ENCODE results near the gene ZNF438.
A peak's percentile ranks its signal among the peaks of the same experiment; 100 is the strongest.
"Not testable (repeated sequence)": the region's sequence is repeated elsewhere in the genome, so short reads cannot be mapped to it uniquely, and the experiment has no call there.

ZNF438 gene

DNA sequence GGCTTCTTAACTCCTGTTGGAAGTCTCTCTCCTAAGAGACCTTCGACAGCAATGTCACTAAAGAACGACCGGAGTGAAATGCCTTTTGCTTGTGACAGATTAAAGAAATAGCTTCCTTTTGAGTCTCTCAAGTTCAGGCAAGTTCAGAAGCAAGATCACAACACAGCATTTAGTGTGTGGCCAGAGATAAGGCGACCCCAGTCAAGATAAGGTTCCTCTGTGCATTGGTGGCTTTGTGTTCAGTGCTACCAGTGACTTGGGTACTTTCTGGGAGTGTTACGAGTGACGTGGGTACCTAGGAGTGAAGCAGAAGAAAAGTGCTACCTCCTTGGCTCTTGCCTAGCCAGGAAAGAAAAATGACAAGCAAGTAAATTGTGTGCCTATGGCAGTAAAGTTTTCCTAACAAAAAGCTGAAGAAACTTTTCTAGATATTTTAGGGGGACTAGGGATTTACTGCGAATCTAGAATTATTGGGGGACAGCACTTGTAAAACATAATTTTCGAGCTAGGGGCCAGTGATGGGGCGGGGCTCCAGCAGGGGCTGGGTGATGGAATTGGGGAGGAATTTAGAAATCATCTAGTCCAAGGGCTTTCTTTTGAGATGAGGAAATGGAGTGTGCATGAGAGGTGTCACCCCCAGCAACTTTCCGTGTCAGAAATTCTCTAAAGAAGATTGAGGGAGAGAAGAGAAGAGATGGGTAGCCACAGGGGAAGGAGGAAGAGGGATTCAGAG lies 210.2 kb downstream of the ZNF438 start:
- DNase-seq = no peak

DNA sequence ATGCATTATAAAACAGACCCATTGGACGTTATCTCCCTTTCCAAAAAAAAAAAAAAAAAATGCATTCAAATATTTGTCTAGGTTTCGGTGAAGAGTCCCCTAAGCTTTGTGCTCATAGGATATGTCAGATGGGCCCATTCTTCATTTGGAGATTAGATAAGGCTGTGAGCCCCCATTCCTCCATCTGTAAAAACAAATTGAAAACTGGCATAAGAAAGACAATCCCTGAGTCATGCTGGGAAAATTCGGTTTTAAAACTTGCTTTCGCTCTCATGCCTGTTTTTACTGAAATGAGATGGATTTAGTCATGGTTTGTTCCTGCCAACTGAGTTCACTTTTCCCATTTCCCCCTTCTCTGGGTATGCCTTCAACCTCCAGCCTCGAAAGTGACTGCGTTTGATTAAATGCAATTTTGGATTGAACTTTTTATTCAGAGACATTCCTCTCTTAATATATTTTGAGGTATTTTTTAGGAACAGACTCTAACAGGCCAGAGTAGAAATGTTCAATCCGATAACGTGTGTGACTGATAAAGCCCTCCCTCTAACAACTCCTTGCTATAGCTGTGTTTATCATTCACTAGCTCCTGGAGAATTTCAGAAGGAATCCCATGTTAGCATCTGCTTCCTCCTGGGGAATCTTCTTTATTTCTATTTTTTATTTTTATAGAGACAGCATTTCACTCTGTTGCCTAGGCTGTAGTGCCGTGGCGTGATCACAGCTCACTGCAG lies 211.2 kb downstream of the ZNF438 start:
- peak; percentile 43 for DNase-seq

DNA sequence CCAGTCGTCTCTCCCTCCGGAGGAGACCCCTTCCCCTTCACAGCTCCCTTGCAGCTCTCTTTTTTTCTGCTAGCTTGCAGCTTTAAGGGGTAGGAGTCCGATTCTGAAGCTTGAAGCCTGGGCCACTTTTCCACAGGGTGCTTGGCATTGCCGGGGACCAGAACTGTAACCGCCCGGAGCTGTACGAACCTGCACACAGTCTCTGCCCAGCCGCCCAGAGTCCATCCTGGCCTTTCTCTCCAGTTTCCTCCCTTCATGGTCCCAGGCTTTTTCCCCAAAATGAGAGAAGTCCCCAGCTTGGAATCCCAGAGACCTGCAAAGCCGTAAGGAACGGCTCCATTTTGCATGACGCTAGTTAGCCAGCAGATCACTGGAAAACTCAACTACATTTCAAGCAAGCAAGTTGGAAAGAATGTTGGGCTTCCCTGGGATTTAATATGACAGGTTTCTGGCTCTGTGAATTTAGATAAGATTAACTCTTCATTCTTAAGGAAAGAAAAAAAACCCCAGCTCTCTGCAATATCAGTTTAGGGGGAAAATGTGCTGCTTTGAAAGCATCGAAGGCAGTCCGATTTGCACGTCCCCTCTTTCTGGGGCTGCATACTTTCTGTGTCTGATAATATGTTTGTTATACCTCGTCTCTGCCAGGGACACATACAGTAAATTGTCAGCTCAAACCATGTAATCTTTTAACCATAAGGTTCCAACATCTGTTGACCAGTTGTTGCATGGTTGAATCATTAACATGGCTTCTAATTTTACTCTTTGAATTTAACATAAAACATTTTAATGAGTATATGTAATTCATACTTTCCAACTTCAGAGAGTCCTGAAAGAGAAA lies 212.1 kb downstream of the ZNF438 start:
- DNase-seq = no peak

DNA sequence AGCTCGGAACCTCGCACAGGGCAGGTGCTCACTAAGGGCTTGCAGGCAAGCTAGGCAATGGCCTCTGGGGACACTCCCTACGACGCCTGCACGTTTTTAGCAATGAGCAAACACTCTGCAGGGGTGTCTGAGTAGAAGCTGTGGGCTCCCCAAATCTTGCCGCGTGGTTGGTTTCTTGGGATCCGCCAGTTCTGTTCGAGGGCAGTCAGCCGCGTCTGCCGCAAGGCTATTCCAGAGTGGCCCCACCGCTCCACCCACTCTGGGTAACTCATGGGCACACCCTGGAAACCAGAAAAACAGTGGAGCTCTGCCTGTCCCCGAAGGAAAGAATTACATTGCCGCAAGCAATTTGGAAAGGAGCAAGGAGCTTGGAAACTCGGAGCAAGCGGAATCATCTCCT lies 212.8 kb downstream of the ZNF438 start:
- peak; percentile 76 for DNase-seq

DNA sequence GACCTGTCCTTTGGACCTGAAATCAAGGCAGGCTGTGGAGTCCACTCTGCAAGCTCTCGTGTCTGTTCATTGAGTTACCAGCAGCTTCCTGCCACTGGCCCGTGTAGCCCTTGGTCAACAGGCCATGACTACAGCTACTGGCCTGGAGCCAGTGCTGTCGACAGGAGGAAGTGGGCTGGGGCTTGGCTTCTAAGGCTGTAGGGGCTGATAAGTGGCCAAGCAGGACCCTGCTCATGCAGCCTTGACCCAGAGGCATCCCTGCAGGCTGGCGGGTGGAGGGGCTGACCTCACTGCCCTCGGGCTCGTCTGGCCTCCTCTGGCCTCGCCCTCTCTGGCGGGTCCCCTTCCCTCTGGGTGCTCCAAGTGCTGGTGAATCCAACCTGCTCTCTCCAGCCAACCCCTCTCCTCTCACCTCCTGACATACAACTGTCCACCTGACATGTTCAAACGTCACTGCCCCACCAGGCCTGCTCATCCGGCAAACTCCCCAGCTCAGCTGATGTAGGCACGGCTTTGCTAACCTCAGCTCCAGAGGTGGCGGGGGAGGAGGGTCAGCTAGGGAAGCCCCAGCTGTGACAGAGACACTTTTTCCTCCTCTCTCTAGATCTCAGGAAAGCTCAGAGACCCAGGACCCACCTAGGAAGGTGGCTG lies 213.5 kb downstream of the ZNF438 start:
- DNase-seq = peak; percentile 55

DNA sequence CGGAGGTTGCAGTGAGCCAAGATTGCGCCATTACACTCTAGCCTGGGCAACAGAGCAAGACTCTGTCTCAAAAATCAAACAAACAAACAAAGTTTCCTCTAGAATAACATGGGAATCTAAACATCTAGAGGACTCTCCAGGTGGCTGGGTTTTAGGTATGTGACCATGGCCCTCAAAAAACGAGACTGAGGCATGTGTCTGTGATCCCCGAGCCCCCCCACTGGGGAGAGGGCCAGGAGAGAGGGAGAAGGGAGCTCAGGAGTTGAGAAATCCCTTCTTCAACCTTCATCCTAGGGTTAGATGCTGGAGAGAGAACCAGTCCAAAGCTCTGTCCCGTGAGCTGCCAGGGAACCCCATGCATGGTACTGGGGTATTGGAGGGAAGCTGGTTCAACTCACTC lies 214.1 kb downstream of the ZNF438 start:
- DNase-seq = no peak

DNA sequence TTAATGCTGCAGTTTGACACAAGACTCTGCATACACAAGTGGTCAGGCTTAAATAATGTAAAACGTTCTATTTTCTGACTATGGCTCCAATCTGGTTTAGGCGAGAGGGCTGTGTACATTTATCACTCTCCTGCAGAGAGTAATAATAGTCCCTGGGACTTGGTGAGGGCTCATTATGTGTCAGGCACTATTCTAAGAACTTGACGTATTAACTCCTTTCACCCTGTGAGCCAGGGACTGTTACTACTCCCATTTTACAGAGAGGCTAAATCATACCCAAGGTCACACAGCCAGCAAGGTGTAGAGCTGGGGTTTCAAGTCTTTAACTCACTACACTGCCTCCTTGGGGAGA lies 214.9 kb downstream of the ZNF438 start:
- no peak for DNase-seq

DNA sequence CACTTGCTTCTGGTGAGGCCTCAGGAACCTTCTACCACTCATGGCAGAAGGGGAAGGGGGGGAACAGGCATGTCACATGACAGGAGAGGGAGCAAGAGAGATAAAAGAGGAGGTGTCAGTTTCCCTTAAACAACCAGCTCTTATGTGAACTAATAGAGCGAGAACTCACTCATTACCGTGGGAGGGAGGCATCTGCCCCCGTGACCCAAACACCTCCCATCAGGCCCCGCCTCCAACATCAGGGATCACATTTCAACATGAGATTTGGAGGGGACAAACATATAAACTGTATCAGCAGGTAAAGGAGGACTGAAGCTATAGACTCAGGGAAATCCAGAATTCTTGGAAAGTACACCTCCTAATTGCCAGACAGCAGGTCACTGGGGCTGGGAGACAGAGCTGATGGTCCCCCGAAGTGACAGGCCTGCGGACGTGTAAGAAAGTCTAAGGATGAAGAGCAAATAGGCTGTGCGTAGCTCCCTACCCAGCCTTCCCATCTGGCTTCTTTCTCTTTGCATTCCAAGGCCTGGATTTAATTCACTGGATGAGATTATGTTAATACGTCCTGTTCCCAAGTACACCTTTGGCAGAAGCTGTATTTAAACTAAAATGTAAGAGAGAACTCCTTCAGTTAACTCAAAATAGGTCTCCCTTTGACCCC lies 215.4 kb downstream of the ZNF438 start:
- DNase-seq = no peak

DNA sequence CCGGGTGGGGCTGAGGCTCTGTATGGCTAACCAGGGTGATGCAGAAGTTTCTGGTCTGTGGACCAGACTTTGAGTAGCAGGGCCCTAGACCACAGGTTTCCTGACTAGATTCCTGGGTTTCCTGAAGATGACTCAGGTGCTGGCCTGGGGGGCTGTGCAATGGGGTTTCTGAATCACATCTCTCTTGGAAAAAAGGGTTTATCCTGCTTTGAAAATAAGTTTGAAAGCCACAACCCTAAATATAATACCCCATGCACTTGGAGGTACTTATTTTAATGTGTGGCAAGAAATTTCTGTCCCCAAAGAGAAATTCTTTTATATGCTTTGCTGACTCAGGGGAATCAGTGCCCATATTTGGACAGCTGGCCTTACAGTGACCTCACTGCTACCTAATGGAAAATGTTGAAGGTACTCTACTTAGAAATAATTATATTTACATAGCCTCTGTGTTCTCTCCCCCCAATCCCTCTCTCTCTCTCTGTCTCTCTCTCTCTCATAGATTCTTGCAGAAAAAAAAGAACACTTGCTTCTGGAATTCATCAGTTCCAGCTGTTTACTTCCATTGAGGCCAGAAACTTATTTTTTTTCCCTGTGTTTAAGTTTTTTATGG lies 217.7 kb downstream of the ZNF438 start:
- no peak for DNase-seq

DNA sequence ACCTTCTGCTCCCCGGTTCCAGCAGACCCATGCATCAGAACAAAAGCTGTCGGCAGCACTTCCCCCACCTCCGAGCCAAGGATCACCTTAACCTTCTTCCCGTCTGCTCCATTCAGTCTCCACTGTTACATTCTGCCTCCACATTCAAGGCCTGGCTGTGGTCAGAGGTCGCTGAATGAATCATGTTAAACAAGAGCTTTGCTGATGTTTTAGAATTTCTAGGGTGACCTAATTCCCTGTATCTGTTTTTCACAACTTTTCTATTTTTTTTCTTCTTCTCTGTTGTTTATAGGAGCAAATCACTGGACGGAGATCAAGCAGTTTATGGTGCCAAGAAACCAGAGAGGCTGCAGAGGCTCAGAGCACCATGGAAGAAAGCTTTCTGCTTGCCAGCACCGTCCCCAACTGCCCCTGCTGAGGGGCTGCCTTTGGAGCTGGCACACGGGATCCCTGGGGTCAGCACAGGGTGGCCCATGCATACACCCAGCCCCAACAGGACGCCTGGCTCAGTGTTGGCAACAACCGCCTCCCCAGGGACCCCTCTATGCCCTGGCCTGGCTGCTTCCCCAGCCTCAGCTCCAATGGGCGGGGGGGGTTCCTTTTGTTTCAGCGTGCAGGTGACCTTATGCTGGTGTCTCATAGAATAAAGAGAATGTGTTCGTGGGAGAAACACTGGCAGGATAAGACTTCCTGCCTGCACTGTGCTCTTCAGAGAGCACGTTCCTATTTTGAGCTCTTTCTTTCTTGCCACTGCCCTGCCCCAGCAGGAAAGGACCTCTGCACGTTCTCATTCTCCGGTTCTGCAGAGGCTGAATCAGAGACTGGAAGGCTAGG lies 219.4 kb downstream of the ZNF438 start:
- DNase-seq = peak; percentile 45

DNA sequence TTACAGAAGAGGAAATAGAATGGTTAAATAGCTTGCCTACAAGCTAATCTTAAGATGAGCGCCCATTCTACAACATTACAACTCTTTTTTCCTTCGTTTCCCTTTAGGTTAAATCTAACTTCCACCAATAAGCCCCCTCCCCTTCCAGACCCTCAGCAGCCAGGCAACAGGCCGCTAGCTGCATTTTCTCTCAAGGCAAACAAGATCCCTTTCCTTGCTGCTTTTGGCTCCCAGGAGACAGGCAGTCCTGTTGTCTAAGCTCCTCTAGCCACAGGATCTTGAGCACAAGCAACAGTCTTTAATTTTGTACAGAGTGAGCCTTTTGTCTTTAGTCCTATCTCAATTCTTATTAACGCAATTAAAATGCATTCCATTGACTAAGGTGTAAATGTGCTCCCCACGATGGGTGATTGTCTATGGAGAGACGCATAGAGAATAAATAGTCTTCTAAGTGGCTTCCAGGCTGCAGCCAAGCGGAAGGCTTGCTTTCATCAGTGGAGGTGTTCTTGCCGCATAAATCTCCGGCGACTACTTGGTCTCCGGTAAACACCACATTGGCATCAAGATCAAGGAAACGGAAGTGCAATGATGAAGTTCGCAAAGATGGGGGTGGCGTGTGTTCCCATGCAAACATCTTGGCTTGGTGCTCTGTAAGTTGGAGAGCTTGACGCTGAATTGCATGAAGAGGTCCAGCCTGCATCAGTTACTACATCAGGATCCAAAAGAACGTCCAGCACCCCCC lies 220.2 kb downstream of the ZNF438 start:
- DNase-seq = no peak

DNA sequence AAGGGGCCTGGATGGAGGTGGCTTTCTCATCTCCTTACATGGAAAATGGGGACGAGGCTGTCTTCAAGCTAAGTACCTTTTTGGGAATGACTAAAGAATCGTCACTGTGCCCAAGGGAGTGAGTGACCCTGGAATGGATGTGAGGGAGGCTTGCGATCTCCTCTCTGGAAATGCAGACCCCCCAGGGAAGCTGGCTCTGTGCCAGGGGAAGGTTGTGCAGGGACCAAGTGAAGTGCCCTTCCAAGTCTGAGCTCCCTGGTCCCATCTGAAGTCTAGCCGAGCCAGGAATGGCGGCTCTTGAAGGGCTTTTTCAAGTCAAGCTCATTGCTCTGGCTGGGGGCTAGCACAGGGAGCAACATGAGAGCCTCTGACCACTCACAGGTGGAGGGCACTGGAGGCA lies 221.2 kb downstream of the ZNF438 start:
- DNase-seq = no peak

DNA sequence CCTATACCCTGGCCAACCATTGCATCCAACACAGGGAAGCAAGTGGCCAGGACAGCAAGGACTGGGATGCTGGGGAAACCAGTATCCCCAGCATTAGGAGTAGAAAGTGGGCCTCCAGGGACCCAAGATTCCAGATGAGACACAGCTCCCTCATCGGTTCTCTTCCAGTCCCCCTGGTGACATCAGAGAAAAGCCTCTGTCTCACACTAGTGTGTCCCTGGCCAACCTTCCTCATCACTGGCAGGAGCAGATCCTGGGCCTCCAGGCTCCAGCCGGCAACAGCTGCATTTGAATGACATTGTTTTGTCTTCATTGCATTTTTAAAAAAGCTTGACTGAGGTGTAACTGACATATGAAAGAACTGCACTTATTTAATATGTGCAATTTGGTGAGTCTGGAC lies 224.8 kb downstream of the ZNF438 start:
- DNase-seq = no peak

DNA sequence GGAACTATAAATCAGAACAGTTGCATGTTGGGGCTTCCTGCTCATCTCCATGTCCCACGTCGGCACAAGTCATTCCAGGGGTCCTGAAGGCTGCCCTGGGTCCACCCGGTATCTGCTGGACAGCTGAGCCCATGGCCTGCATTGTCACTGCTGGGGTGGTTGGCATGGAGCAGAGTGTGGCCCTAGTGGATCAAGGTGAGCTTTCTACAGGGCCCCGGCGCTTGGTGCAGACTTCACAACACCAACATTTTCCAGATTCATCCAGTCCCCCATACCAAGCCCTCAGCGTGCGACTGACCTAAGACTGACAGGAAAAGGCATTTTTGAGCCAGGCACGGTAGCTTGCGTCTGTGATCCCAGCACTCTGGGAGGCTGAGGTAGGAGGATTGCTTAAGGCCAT lies 226.6 kb downstream of the ZNF438 start:
- DNase-seq = no peak

DNA sequence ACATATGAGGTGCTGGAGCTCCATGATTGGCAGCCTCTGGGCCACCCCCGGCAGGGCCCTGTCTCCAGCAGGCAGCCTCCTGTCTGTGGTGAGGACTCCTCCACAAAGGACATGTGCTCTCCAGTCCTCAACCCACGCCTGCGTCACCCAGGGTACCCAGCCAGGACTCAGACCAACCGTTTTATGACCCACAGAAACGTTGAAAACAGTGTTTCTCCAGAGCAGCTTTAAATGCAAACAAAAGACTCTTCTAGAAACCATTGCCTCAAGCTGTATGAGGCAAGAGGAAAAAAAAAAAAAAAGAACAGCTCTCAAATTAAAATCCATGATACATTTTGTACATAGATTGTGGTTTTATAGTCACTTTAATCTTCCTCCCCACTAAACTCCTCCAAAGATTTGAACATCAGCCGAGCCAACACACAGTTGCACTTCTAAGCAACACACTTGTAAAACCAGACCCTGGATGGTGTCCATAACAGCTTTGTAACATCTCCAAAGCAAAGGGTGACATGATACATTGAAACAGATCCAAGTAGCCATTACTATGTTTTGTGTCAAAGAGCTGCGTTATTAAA lies 227.1 kb downstream of the ZNF438 start:
- peak; percentile 52 for DNase-seq

DNA sequence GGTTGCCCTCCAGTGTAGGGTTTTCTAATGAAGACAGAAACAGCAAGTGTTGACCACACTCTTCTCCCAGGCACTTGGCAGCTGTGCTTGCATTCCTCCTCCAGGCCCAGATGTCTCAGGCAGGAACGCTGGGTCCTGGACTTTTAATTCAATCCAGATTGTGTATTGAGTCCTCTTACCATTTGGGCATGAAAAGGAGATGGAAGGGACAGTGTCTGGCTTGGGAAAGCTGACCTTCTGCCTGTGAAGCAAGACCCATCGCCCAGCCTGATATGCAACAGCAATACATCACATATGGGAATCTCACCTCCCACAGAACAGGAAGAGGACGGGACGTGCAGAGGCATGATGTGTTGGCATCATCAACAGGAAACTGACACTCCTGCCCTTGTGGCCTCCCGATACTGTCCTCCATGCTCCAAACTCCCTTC lies 227.8 kb downstream of the ZNF438 start:
- peak; percentile 50 for DNase-seq

DNA sequence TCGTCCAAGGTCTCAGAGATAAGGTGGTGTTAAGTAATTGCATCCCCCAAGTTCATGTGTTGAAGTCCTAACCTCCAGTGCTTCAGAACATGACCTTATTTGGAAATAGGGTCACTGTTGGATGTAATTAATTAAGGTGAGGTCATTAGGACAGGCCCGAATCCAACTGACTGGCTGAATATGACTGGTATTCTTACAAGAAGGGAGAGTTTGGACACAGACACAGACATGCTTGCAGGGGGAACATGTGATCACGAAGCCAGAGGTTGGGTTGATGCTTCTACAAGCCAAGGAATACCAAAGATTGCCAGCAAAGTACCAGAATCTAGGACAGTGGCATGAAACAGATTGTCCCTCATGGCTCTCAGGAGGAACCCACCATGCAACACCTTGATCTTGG lies 228.6 kb downstream of the ZNF438 start:
- DNase-seq = no peak

DNA sequence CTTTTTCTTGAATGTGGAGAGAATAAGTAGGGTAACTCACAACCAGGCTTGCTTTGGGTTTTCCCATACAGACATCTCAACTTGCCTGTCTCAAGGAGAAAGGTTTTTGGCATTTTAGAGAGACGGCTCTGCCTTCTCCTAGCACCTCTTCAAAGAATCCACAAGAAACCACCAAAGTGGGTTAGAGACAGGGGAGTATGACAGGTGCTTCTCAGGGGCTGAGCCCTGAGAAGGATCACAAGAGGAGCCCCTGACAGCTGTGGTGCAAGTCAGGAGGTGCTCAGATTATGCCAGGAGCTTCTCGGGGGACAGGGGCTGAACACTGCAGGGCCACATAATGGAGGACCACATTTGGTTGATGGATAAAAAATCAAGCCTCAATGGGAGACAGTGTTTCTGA lies 231.3 kb downstream of the ZNF438 start:
- no peak for DNase-seq

DNA sequence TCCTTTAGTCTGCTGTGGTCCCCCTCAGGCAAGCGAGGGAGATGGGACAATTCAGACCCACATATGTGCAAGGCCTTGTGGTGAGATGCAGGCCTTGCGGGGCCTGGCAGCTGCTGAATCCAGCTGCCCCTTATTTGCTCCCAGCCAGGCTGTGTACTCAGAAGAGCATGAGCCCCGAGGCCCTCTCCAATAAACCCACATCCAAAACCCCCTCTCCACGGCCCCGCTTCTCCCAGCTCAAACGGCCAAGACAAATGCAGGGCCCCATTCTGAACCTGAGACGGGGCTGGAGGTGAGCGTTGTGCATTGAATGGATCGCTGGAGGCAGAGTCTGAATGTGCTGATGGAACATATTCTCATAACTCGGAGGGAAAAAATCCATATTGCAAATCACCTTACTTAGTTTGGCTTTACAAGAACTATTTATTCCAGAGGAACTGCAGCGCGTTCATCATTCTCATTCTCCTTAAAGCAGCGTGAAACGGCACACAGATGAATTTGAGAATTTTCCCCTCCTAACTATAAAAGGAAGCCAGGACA lies 232.9 kb downstream of the ZNF438 start:
- peak; percentile 58 for DNase-seq

DNA sequence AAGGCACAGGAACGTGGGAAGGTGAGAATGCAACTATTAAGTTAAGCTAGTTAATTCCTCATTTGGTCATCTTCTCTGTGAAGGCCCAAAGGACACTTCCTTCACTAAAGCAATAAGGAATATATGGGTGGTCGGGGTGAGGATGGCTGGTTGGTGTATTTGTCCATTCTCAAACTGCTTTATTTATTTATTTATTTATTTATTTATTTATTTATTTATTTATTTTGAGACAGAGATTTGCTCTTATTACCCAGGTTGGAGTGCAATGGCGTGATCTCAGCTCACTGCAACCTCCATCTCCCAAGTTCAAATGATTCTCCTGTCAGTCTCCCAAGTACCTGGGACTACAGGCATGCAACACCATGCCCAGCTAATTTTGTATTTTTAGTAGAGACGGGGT lies 236.6 kb downstream of the ZNF438 start:
- not testable (repeated sequence) for DNase-seq

All from right hindlimb (tissue), 1 donor.